Mucosa of rectum (tissue), 2 donors: ENCODE data around the gene NFE2L3.
"Not testable (repeated sequence)": the region's sequence is repeated elsewhere in the genome, so short reads cannot be mapped to it uniquely, and the experiment has no call there.

ENCODE experiments used
- H3K27ac ChIP-seq, 2 donors: one replicate each; pipeline ENCODE4 v1.7.0; 2013; ENCODE audit warnings: inconsistent platforms in 2 of 2, low read depth in 2 of 2, low read length in 2 of 2
- H3K27me3 ChIP-seq, 2 donors: one replicate each; pipeline ENCODE4 v1.7.0; 2013; ENCODE audit warnings: low read length in 2 of 2; ENCODE audit not compliant: control insufficient read depth in 2 of 2, insufficient read depth in 2 of 2
- H3K36me3 ChIP-seq, 2 donors: one replicate each; pipeline ENCODE4 v1.7.0; 2013; ENCODE audit warnings: low read length in 2 of 2; ENCODE audit not compliant: control insufficient read depth in 2 of 2, insufficient read depth in 2 of 2
- H3K4me1 ChIP-seq, 2 donors: one replicate each; pipeline ENCODE4 v1.7.0; 2013; ENCODE audit warnings: low read length in 2 of 2, mild to moderate bottlenecking in 1 of 2; ENCODE audit not compliant: control insufficient read depth in 2 of 2, insufficient read depth in 2 of 2
- H3K4me3 ChIP-seq, 2 donors: one replicate each; pipeline ENCODE4 v1.7.0; 2013; ENCODE audit warnings: low read length in 2 of 2
- H3K9ac ChIP-seq, 2 donors: one replicate each; pipeline ENCODE4 v1.7.0; 2013; ENCODE audit warnings: low read length in 2 of 2, low read depth in 1 of 2, mild to moderate bottlenecking in 1 of 2
- H3K9me3 ChIP-seq, 2 donors: one replicate each; pipeline ENCODE4 v1.7.0; 2013; ENCODE audit warnings: low read length in 2 of 2; ENCODE audit not compliant: control insufficient read depth in 2 of 2
- donor health status: healthy.
- donor health status: Normal muscosa, but diverticular disease.

NFE2L3 gene

DNA sequence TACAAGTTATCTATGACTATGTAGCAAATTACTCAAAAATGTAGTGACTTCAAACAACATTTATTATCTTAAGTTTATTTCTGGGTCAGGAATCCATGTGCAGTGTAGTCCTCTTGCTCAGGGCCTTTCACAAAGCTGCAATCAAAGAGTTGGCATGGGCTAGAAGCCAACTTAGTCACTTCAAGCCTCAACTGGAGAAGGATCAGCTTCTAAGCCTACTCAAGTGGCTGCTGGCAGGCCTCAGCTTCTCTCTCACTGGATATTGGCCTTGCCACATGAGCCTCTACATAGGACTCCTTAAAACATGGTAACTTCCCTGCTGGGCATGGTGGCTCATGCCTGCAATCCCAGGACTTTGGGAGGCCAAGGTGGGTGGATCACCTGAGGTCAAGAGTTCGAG is 5.0 kb upstream of the NFE2L3 start:
- Histone ChIP-seq H3K4me1 (peaks cover 5% of the 10 kb centered on the region in 2 donors), H3K4me3 (no peak overlapping the region), H3K27me3 (no peaks in the 10 kb centered on the region), H3K9ac (no peak overlapping the region), H3K27ac (no peak overlapping the region), H3K36me3 (no peaks in the 10 kb centered on the region), H3K9me3 (no peaks in the 10 kb centered on the region)

DNA sequence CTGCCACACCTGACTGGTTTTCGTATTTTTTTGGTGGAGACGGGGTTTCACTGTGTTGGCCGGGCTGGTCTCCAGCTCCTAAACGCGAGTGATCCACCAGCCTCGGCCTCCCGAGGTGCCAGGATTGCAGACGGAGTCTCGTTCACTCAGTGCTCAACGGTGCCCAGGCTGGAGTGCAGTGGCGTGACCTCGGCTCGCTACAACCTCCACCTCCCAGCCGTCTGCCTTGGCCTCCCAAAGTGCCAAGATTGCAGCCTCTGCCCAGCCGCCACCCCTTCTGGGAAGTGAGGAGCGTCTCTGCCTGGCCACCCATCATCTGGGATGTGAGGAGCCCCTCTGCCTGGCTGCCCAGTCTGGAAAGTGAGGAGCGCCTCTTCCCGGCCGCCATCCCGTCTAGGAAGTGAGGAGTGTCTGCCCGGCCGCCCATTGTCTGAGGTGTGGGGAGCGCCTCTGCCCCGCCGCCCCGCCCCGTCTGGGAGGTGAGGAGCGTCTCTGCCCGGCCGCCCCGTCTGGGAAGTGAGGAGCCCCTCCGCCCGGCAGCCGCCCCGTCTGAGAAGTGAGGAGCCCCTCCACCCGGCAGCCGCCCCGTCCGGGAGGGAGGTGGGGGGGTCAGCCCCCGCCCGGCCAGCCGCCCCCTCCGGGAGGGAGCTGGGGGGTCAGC is 4.2 kb upstream of the NFE2L3 start:
- H3K27me3 ChIP-seq, H3K27ac ChIP-seq, H3K4me1 ChIP-seq: not testable (repeated sequence)

DNA sequence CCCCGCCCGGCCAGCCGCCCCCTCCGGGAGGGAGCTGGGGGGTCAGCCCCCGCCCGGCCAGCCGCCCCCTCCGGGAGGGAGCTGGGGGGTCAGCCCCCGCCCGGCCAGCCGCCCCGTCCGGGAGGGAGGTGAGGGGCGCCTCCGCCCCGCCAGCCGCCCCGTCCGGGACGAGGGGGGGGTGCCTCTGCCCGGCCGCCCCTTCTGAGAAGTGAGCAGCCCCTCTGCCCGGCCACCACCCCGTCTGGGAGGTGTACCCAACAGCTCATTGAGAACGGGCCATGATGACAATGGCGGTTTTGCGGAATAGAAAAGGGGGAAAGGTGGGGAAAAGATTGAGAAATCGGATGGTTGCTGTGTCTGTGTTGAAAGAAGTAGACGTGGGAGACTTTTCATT is 3.7 kb upstream of the NFE2L3 start:
- not testable (repeated sequence) for H3K36me3 ChIP-seq, H3K4me1 ChIP-seq

More for the DNA sequence above, 4.2 kb upstream of the NFE2L3 start:
- H3K4me3 ChIP-seq, H3K9me3 ChIP-seq, H3K9ac ChIP-seq, H3K36me3 ChIP-seq: not testable (repeated sequence)

DNA sequence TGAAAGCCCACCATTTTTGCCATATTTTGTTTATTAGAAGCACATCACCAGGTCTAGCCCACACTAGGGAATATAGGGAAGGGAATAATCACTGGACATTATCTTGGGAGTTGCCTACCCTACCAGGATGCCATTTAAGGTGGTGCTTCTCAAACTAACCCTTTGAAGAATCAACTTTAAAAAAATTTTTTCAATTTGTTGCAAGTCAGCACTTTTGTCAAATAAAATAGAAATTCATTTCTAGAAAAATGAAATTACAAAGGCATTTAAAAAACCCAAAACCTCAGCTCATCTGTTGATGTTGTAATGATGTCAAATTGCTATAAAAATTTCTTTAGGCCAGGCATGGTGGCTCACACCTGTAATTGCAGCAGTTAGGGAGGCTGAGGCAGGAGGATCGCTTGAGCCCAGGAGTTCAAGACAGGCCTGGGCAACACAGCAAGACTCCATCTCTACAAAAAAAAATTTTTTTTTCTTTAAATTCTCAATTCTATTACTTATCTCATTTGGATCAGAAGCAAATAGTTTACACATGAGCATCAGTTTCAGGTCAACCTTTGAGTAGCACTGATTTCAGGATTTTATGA is 2.5 kb upstream of the NFE2L3 start:
- H3K27me3 ChIP-seq = no peaks in the 10 kb centered on the region
- H3K27ac ChIP-seq = no peak overlapping the region
- H3K4me3 ChIP-seq = no peak overlapping the region
- H3K4me1 ChIP-seq = peaks cover 14 to 20% of the 10 kb centered on the region in 2 donors
- no peaks in the 10 kb centered on the region for H3K36me3 ChIP-seq
- H3K9me3 ChIP-seq = no peaks in the 10 kb centered on the region
- no peak overlapping the region for H3K9ac ChIP-seq

More for the DNA sequence above, 3.7 kb upstream of the NFE2L3 start:
- not testable (repeated sequence) for H3K4me3 ChIP-seq, H3K27me3 ChIP-seq, H3K9ac ChIP-seq, H3K27ac ChIP-seq, H3K9me3 ChIP-seq

DNA sequence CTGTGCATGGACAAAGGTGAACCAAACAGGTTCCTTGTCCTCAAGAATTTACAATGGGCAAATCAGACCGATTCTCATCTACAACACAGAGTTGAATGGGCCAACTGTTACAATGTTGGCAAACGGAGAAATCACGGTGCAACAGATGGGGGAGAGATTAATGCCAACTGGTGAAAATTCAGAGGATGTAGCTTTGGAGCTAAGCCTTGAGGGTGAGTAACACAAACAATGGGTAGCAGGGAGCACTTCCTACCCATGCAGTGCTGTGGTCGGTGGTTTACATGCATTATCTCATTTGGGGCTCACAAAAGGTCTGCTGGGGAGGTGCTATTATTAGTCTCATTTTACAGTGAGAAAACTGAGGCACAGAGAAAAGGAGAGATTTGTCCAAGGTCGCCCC is 902 bp upstream of the NFE2L3 start:
- Histone ChIP-seq H3K27ac (no peak overlapping the region), H3K36me3 (no peaks in the 10 kb centered on the region), H3K4me3 (peak overlapping the region in 1 of 2 donors; percentile 78), H3K9ac (no peak overlapping the region), H3K27me3 (no peaks in the 10 kb centered on the region), H3K4me1 (peaks cover 20 to 21% of the 10 kb centered on the region in 2 donors), H3K9me3 (no peaks in the 10 kb centered on the region)

DNA sequence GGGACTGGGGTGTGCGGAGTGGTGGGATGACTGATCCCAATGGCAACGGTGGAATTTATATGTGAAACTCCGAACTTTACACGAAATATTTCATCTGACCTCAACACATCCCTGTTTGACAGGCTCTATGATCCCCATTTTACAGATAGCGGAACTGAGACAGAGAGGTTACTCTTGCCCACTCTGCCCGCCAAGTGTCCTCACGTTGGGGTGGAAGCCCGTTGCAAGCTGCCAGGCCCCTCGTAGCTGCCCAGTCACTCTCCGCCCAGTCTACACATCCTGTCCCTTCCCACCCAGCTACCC is 397 bp upstream of the NFE2L3 start:
- Histone ChIP-seq H3K27ac (peak overlapping the region; percentile 34 to 65), H3K4me1 (peaks cover 21 to 23% of the 10 kb centered on the region in 2 donors), H3K27me3 (no peaks in the 10 kb centered on the region), H3K4me3 (peak overlapping the region; percentile 71 to 78), H3K9ac (peak overlapping the region; percentile 65 to 72), H3K36me3 (no peaks in the 10 kb centered on the region), H3K9me3 (no peaks in the 10 kb centered on the region)

DNA sequence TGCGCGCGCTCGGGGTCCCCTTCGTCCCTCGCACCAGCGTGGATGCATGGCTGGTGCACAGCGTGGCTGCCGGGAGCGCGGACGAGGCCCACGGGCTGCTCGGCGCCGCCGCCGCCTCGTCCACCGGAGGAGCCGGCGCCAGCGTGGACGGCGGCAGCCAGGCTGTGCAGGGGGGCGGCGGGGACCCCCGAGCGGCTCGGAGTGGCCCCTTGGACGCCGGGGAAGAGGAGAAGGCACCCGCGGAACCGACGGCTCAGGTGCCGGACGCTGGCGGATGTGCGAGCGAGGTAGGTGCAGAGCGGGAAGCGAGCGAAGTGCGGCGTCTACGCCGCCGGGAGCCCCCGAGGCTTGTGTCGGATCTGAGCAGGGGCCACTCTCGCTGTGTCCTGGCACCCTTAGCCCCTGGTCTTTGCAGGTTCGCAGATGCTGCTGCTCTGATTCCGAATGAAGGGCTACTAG is 813 bp downstream of the NFE2L3 start:
- not testable (repeated sequence) for H3K36me3 ChIP-seq, H3K27me3 ChIP-seq, H3K9me3 ChIP-seq
- Histone ChIP-seq H3K27ac (peak overlapping the region in 1 of 2 donors; percentile 7), H3K9ac (peak overlapping the region; percentile 38 to 72), H3K4me3 (peak overlapping the region; percentile 71 to 76), H3K4me1 (peaks cover 21 to 27% of the 10 kb centered on the region in 2 donors)

DNA sequence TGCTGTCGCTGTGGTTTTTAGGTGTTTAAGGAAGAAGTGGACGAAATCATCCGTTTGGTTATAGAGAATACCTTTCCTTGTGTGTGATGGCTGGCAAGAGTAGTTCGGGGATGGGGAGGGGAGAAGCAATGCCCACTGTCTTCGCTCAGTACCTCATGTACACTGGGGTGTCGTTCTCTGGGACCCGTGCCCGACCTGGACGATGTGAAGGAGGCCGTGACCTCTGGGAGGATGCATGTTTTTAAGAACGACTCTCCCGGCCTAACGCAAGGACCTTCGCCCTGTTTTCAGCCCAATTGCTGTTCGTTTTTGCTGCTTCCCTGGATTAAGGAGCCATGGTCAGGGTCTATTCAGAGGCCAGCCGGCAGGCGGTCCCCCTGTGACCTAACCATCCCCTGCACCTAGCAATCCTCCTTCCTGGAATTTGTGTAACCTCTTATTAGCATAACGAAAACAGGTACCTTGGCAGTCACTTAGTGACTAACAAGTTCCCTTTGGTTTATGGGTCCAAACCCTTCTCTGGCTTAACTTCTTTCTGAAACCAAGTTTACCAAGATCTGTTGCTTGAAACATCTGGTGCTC is 1.3 kb downstream of the NFE2L3 start:
- Histone ChIP-seq H3K36me3 (no peaks in the 10 kb centered on the region), H3K9me3 (no peaks in the 10 kb centered on the region), H3K4me3 (peak overlapping the region; percentile 71 to 76), H3K27ac (peak overlapping the region in 1 of 2 donors; percentile 7), H3K4me1 (peaks cover 21 to 31% of the 10 kb centered on the region in 2 donors), H3K9ac (peak overlapping the region; percentile 38 to 72), H3K27me3 (no peaks in the 10 kb centered on the region)

DNA sequence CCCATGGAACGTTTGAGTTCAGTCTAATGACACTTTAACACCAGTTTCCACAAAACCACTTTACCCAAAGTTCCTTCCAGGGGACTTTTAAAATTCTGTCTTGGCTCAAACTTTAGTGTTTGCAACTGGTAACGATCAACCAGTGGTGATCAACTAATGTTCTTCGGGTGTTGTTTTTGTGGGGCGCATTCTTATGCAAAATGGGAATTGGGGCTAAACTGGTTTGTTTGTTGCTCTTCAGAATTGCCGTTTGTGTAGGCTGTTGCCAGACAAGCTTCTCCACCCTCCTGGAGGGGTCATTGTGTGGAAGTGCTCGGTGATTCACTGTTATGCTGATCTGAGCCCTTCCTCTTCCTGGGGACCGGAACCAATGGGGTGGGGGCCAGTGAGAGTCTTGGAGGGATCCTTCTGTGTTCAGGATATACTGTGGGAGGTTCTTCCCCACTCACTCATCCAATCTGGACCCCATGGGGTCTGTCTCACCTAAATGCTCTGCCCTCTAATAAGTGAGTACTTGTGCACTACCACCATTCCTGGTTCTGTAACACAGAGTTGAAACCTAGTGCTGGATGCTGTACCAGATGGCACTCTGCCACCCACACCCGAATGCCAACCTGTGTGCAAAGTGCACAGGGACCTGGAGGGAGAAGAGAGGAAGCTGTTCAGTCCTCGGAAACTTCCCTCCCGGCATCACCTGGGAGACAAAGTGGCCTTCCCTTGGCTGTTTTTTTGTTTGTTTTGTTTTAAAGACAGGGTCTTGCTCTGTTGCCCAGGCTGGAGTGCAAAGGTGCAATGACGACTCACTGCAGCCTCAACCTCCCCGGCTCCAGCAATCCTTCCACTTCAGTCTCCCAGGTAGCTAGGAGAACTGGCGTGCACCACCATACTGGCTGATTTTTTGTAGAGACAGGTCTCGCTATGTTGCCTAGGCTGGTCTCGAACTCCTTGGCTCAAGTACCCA is 2.1 kb downstream of the NFE2L3 start:
- Histone ChIP-seq H3K9ac (peak overlapping the region; percentile 3 to 72), H3K27me3 (no peaks in the 10 kb centered on the region), H3K27ac (peak overlapping the region in 1 of 2 donors; percentile 7), H3K4me3 (peak overlapping the region; percentile 71 to 76), H3K36me3 (no peaks in the 10 kb centered on the region), H3K9me3 (no peaks in the 10 kb centered on the region), H3K4me1 (peaks cover 28 to 38% of the 10 kb centered on the region in 2 donors)
